ENCODE results near the gene OR1N1.

OR1N1 gene

DNA sequence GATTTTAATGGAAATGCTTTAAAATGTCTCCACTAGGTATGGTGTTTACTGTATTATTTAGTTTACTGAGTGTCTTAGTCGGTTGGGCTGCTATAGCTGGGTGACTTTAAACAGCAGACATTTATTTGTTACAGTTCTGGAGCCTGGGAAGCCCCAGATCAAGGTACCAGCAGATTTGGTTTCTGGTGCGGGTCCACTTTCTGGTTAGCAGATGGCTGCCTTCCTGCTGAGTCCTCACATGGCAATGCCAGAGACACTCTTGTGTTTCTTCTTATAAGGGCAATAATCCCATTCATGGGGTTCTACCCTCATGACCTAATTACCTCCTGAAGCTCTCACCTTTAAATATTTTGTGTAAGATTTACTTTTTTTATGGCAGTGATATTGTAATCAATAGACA, 8.9 kb downstream of the OR1N1 start:
- H3K4me1 ChIP-seq (ENCODE audit: control insufficient read depth, insufficient read depth, low read length): no peaks in the 10 kb centered on the region
- no peaks in the 10 kb centered on the region for H3K36me3 ChIP-seq (ENCODE audit: control insufficient read depth in 2 of 2, insufficient read depth in 1 of 2, low read length in 2 of 2)
- no peaks in the 10 kb centered on the region for H3K9me3 ChIP-seq (ENCODE audit: control insufficient read depth, insufficient read depth, low read depth, low read length)
- POLR2A ChIA-PET: no interaction called here
- H3K4me3 ChIP-seq (ENCODE audit: low read depth, low read length): no peak overlapping the region
- TF ChIP-seq KLF9 (tag by site-specific recombination; IDR thresholded peaks at IDR 0.05; ENCODE audit: low read depth) (no peak), ZNF776 (tag by site-specific recombination; IDR thresholded peaks at IDR 0.05; ENCODE audit: borderline replicate concordance) (no peak), ZNF555 (tag by site-specific recombination; conservative IDR thresholded peaks at IDR 0.05) (no peak), ZNF580 (tag by site-specific recombination; IDR thresholded peaks at IDR 0.05) (no peak), ZNF2 (tag by site-specific recombination; IDR thresholded peaks at IDR 0.05) (no peak), SP2 (tag by site-specific recombination; IDR thresholded peaks at IDR 0.05) (no peak), ZBTB6 (tag by site-specific recombination; IDR thresholded peaks at IDR 0.05) (no peak), ZSCAN16 (tag by site-specific recombination; IDR thresholded peaks at IDR 0.05) (no peak), KLF17 (tag by site-specific recombination; IDR thresholded peaks at IDR 0.05) (no peak), ZBTB20 (tag by site-specific recombination; IDR thresholded peaks at IDR 0.05) (no peak), ZNF366 (tag by site-specific recombination; conservative IDR thresholded peaks at IDR 0.05) (no peak), RBAK (tag by site-specific recombination; IDR thresholded peaks at IDR 0.05) (no peak), ZNF433 (tag by site-specific recombination; IDR thresholded peaks at IDR 0.05; ENCODE audit: low read depth) (no peak), ZNF664 (tag by site-specific recombination; IDR thresholded peaks at IDR 0.05) (no peak), SCRT2 (tag by site-specific recombination; IDR thresholded peaks at IDR 0.05) (no peak), ZNF658 (tag by site-specific recombination; IDR thresholded peaks at IDR 0.05) (no peak), GLIS1 (tag by site-specific recombination; IDR thresholded peaks at IDR 0.05) (no peak), BCL11B (tag by site-specific recombination; IDR thresholded peaks at IDR 0.05; ENCODE audit: low read depth) (no peak)
- TF ChIP-seq, protein P1, sequence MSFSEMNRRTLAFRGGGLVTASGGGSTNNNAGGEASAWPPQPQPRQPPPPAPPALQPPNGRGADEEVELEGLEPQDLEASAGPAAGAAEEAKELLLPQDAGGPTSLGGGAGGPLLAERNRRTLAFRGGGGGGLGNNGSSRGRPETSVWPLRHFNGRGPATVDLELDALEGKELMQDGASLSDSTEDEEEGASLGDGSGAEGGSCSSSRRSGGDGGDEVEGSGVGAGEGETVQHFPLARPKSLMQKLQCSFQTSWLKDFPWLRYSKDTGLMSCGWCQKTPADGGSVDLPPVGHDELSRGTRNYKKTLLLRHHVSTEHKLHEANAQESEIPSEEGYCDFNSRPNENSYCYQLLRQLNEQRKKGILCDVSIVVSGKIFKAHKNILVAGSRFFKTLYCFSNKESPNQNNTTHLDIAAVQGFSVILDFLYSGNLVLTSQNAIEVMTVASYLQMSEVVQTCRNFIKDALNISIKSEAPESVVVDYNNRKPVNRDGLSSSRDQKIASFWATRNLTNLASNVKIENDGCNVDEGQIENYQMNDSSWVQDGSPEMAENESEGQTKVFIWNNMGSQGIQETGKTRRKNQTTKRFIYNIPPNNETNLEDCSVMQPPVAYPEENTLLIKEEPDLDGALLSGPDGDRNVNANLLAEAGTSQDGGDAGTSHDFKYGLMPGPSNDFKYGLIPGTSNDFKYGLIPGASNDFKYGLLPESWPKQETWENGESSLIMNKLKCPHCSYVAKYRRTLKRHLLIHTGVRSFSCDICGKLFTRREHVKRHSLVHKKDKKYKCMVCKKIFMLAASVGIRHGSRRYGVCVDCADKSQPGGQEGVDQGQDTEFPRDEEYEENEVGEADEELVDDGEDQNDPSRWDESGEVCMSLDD (tag by site-specific recombination; IDR thresholded peaks at IDR 0.05): no peak
- TF ChIP-seq, protein P2, sequence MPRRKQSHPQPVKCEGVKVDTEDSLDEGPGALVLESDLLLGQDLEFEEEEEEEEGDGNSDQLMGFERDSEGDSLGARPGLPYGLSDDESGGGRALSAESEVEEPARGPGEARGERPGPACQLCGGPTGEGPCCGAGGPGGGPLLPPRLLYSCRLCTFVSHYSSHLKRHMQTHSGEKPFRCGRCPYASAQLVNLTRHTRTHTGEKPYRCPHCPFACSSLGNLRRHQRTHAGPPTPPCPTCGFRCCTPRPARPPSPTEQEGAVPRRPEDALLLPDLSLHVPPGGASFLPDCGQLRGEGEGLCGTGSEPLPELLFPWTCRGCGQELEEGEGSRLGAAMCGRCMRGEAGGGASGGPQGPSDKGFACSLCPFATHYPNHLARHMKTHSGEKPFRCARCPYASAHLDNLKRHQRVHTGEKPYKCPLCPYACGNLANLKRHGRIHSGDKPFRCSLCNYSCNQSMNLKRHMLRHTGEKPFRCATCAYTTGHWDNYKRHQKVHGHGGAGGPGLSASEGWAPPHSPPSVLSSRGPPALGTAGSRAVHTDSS (tag by site-specific recombination; IDR thresholded peaks at IDR 0.05): no peak
- CTCF ChIA-PET: interaction anchor here (1.4 kb wide), 1 partner anchor 395 kb away, joined by 3 read pairs; no protein-coding TSS in a partner anchor
- H3K27ac ChIP-seq (ENCODE audit: extremely low read depth, low read depth, low read length): no peak overlapping the region

GRCh38 chr9:122510502-122510901, 16.6 kb downstream of the OR1N1 start, which contains the start of gene OR1J2:
Gene OR1J2, plus strand, starts transcription at chr9:122510802. Its CDS starts 0 bp downstream, at chr9:122510802.
- no peaks in the 10 kb centered on the region for H3K36me3 ChIP-seq (ENCODE audit: control insufficient read depth in 2 of 2, insufficient read depth in 1 of 2, low read length in 2 of 2)
- CTCF ChIA-PET: interaction anchor here (0.9 kb wide), 1 partner anchor 12 kb away, joined by 3 read pairs; no protein-coding TSS in a partner anchor
- TF ChIP-seq ZNF280D (tag by site-specific recombination; IDR thresholded peaks at IDR 0.05) (no peak), ZNF280C (tag by site-specific recombination; IDR thresholded peaks at IDR 0.05) (no peak)

More at GRCh38 chr9:122510502-122510901, 16.6 kb downstream of the OR1N1 start, which contains the start of gene OR1J2:
- POLR2A ChIA-PET: no interaction called here
- H3K4me3 ChIP-seq (ENCODE audit: low read depth, low read length): no peak within 1 kb of the TSS
- H3K27ac ChIP-seq (ENCODE audit: extremely low read depth, low read depth, low read length): no peak within 1 kb of the TSS
- no peaks in the 10 kb centered on the region for H3K4me1 ChIP-seq (ENCODE audit: control insufficient read depth, insufficient read depth, low read length)
- no peaks in the 10 kb centered on the region for H3K9me3 ChIP-seq (ENCODE audit: control insufficient read depth, insufficient read depth, low read depth, low read length)

Measured in HEK293 (cell line).